PC-9 (cell line): ENCODE results near the gene ZNF407. TPM values are rescaled to one million over a fixed set of nuclear protein-coding genes. Genes with fewer than 3 reads are reported as not detected.

ENCODE experiments used
- BruUV-seq: library from RNA; stranded (reverse); fragments of 400-500 nt; replicated peaks from 2 replicates; lab custom pipeline; 2021; lab: Mats Ljungman, UMichigan
- CTCF ChIA-PET: fragments of 300-600 bp; sonication (Branson Sonifier 250); formaldehyde crosslinking; loops from one replicate; lab custom pipeline; 2022; ENCODE audit warnings: antibody characterized with exemption; lab: Charles Lee
- POLR2A ChIA-PET: fragments of 300-600 bp; sonication (Branson Sonifier 250); formaldehyde crosslinking; loops from one replicate; lab custom pipeline; 2022; ENCODE audit warnings: antibody characterized with exemption; ENCODE audit not compliant: unreplicated experiment; lab: Charles Lee
- DNase-seq, 2 experiments: peaks; one replicate each; pipeline versions ENCODE4 v3.0.0 to v3.0.0-alpha.2; 2015 to 2022; ENCODE audit warnings: mixed read lengths in 1 of 2
- H2AFZ ChIP-seq: fragments of 200-600 bp; sonication (generic); 2 replicates; pipeline ENCODE4 v1.8.1; 2017; ENCODE audit warnings: antibody characterized with exemption
- H3F3A ChIP-seq: fragments of 200-600 bp; sonication (generic); 2 replicates; pipeline ENCODE4 v1.8.1; 2017; ENCODE audit warnings: antibody characterized with exemption, mild to moderate bottlenecking, low read depth; ENCODE audit not compliant: insufficient read depth
- H3K27ac ChIP-seq: fragments of 200-600 bp; sonication (generic); 2 replicates; pipeline ENCODE4 v1.6.1; 2016; ENCODE audit warnings: mixed run types
- H3K27me3 ChIP-seq: fragments of 200-600 bp; sonication (generic); 2 replicates; pipeline ENCODE4 v1.6.1; 2016; ENCODE audit warnings: low read depth, mixed run types; ENCODE audit not compliant: insufficient read depth
- H3K36me3 ChIP-seq: fragments of 200-600 bp; sonication (generic); 2 replicates; pipeline ENCODE4 v1.6.1; 2016; ENCODE audit warnings: low read depth, mixed run types
- H3K4me1 ChIP-seq: fragments of 200-600 bp; sonication (generic); replicated peaks from 2 replicates; pipeline ENCODE4 v1.6.1; 2016; ENCODE audit warnings: mixed run types; ENCODE audit not compliant: insufficient read depth
- H3K4me2 ChIP-seq: fragments of 200-600 bp; sonication (generic); 2 replicates; pipeline ENCODE4 v1.6.1; 2017; ENCODE audit warnings: mixed run types
- H3K4me3 ChIP-seq: fragments of 200-600 bp; sonication (generic); 2 replicates; pipeline ENCODE4 v1.6.1; 2016; ENCODE audit warnings: mixed run types
- H3K79me2 ChIP-seq: fragments of 200-600 bp; sonication (generic); 2 replicates; pipeline ENCODE4 v1.6.1; 2017; ENCODE audit warnings: low read depth, mixed run types
- H3K9me2 ChIP-seq: fragments of 200-600 bp; sonication (generic); 2 replicates; pipeline ENCODE4 v1.8.1; 2017; ENCODE audit warnings: mild to moderate bottlenecking; ENCODE audit not compliant: insufficient read depth
- H3K9me3 ChIP-seq: fragments of 200-600 bp; sonication (generic); 2 replicates; pipeline ENCODE4 v1.8.1; 2016; ENCODE audit warnings: low read depth; ENCODE audit not compliant: insufficient read depth
- H4K20me1 ChIP-seq: fragments of 200-600 bp; sonication (generic); 2 replicates; pipeline ENCODE4 v1.8.1; 2017; ENCODE audit not compliant: insufficient read depth
- CTCF ChIP-seq: fragments of 200-600 bp; sonication (generic); conservative IDR thresholded peaks from 2 replicates; pipeline ENCODE4 v1.6.1; 2017; ENCODE audit warnings: mixed run types, antibody characterized with exemption, mild to moderate bottlenecking, moderate library complexity
- EZH2 ChIP-seq: fragments of 200-600 bp; sonication (generic); IDR thresholded peaks from 2 replicates; pipeline ENCODE4 v1.8.0; 2017; ENCODE audit warnings: antibody characterized with exemption, low read depth
- intact Hi-C: fragments of 100-400 bp; cut with micrococcal nuclease; formaldehyde crosslinking; loops from one replicate; pipeline ENCODE4 v1.10.0; 2022; ENCODE audit not compliant: unreplicated experiment
- total RNA-seq: library from RNA; stranded (reverse); gene quantifications from 2 replicates; pipeline ENCODE4 v1.2.3, GENCODE V29; 2021

ZNF407 gene
- total RNA-seq, 1 experiment from 2014 or later: 13.4 TPM

DNA sequence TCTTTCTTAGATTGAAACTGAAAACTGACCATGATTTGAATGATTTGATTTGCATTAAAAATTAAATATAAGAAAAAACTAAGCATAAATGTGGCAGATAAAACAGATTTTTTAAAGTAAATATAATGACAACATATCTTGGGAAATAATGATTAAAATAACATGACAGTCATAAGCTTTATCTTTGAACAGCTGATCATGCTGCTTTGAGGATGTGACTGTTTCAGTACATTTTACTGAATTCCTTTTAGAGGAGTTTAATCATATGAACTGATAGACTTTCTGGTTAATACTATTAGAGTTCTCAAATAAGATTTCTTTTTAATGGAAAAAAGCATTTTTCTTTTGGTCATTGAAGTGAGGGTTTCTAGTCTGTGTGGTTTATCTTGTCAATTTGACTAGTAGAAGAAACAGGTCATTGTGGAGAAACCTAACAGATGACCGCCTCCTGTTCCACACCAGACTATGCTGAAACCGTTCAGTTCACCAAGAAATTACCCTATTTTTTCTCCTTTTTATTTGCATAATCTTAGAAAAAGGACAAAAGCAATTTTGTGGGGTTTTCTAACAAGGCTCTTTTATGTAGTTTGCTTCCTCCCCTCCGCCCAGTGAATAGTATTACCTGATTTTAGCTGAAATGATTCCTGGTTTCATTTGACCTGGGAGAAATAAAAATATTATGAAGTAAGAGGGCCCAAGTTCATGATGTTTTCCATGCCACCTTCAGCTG lies 349.1 kb downstream of the ZNF407 start:
- POLR2A ChIA-PET: no interaction called here
- Histone ChIP-seq H3K9me3 (no peaks in the 10 kb centered on the region), H3K4me2 (no peak overlapping the region), H3K27ac (no peak overlapping the region), H3K9me2 (no peaks in the 10 kb centered on the region), H3F3A (no peaks in the 10 kb centered on the region), H3K36me3 (no peaks in the 10 kb centered on the region), H2AFZ (no peak overlapping the region), H3K4me1 (peaks cover 23% of the 10 kb centered on the region), H3K79me2 (no peaks in the 10 kb centered on the region), H3K27me3 (no peaks in the 10 kb centered on the region), H4K20me1 (no peaks in the 10 kb centered on the region), H3K4me3 (no peak overlapping the region)
- intact Hi-C loops: no loop called here
- no TSS peak for BruUV-seq
- CTCF ChIA-PET: no interaction called here
- no peak for DNase-seq
- TF ChIP-seq CTCF: no peak
- no peak for TF ChIP-seq EZH2

DNA sequence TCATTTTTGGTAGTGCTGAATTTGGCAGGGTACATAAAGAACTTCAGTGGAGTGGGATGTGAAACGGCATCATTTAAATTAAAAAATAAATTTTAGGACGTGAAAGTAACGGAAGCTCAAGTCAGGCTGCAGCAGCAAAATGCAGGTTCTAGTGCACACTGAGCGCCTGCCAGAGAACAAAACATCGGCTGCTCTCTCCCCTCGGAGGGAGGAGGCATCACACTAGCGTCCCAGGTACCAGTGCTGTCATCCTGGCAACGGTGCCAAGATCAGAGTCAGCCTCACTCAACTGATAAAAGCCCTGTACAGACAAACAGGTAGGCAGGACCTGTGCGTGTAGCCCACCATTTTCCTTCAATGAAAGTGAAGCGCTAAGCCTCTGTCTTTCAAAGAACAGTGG lies 349.7 kb downstream of the ZNF407 start:
- DNase-seq: no peak
- H3K36me3 ChIP-seq: no peaks in the 10 kb centered on the region
- no peaks in the 10 kb centered on the region for H3K9me3 ChIP-seq
- no peak overlapping the region for H2AFZ ChIP-seq
- H3K27ac ChIP-seq: no peak overlapping the region
- CTCF ChIA-PET: no interaction called here
- intact Hi-C loops: no loop called here
- no peaks in the 10 kb centered on the region for H3F3A ChIP-seq
- H4K20me1 ChIP-seq: no peaks in the 10 kb centered on the region
- TF ChIP-seq EZH2 (no peak), CTCF (no peak)
- H3K79me2 ChIP-seq: no peaks in the 10 kb centered on the region
- H3K4me2 ChIP-seq: no peak overlapping the region
- no TSS peak for BruUV-seq
- POLR2A ChIA-PET: no interaction called here
- no peaks in the 10 kb centered on the region for H3K9me2 ChIP-seq
- H3K4me3 ChIP-seq: no peak overlapping the region
- peaks cover 23% of the 10 kb centered on the region for H3K4me1 ChIP-seq
- no peaks in the 10 kb centered on the region for H3K27me3 ChIP-seq

DNA sequence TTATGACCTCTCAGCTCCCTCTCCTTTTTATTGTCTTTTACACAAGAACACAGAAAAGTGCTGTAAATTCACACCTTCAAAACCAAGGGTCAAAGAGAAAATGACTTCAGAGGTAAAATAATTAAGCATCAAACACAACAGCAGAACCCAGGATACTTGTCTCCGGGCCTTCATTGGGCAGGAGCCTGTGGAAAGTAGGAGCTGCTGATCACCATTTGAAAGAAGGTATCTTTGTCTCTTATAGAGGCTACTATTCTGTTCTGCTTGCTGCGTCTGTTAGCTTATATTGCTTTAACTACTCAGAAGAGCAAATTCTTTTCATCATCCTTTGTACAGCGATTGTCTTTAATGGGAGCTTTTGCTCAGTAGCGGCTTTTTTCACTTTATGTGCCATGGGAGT lies 350.2 kb downstream of the ZNF407 start:
- CTCF ChIA-PET: no interaction called here
- Histone ChIP-seq H2AFZ (no peak overlapping the region), H3K27ac (no peak overlapping the region), H3K4me3 (no peak overlapping the region), H4K20me1 (no peaks in the 10 kb centered on the region), H3K4me1 (peaks cover 23% of the 10 kb centered on the region), H3K9me2 (no peaks in the 10 kb centered on the region), H3F3A (no peaks in the 10 kb centered on the region), H3K27me3 (no peaks in the 10 kb centered on the region), H3K4me2 (no peak overlapping the region), H3K36me3 (no peaks in the 10 kb centered on the region), H3K79me2 (no peaks in the 10 kb centered on the region), H3K9me3 (no peaks in the 10 kb centered on the region)
- POLR2A ChIA-PET: no interaction called here
- TF ChIP-seq EZH2 (no peak), CTCF (no peak)
- no TSS peak for BruUV-seq
- intact Hi-C loops: no loop called here
- DNase-seq: no peak
